HCT116 (cell line): ENCODE measurements around the gene TMEM89. TPM values are rescaled to one million over a fixed set of nuclear protein-coding genes. Genes with fewer than 3 reads are reported as not detected.

Source experiments
- ATAC-seq: fragments of 200-7000 bp; cut with Tn5 transposase; 2 replicates; pipeline ENCODE4 v1.9.1; 2020; ENCODE audit warnings: mild to moderate bottlenecking, moderate library complexity
- BruUV-seq: library from RNA; stranded (reverse); fragments of 400-500 nt; replicated peaks from 2 replicates; lab custom pipeline; 2021; lab: Mats Ljungman, UMichigan
- CTCF ChIA-PET: fragments of 300-600 bp; sonication (Branson Sonifier 250); formaldehyde crosslinking; loops from one replicate; lab custom pipeline; 2021; ENCODE audit warnings: antibody characterized with exemption; lab: Charles Lee
- POLR2A ChIA-PET: fragments of 300-600, 350-600 bp; sonication (Branson Sonifier 250); formaldehyde crosslinking; loops from one replicate; lab custom pipeline; 2021; ENCODE audit warnings: antibody characterized with exemption; lab: Charles Lee
- RAD21 ChIA-PET, 2 experiments: fragments of 300-600 bp; sonication (Branson Sonifier 250); formaldehyde crosslinking; loops; one replicate each; lab custom pipeline; 2023; ENCODE audit warnings: low total read pairs in 2 of 2; ENCODE audit not compliant: uncharacterized antibody in 2 of 2, unreplicated experiment in 2 of 2, low non-redundant PET in 1 of 2; lab: Charles Lee
- DNase-seq: peaks from one replicate; pipeline ENCODE4 v3.0.0-alpha.2; 2010; ENCODE audit warnings: low read depth, low spot score
- H2AFZ ChIP-seq: fragments of 200-600 bp; shearing (Covaris generic), sonication (generic); 2 replicates; pipeline ENCODE4 v1.6.1; 2017; ENCODE audit warnings: low read depth, mixed run types, mixed read lengths, antibody characterized with exemption, low read length; ENCODE audit not compliant: poor library complexity, severe bottlenecking
- H3K27ac ChIP-seq: 2 replicates; pipeline ENCODE4 v1.5.1; 2012; ENCODE audit warnings: low read depth, low read length
- H3K27me3 ChIP-seq: fragments of 200-600 bp; sonication (generic); 2 replicates; pipeline ENCODE4 v1.6.1; 2016; ENCODE audit warnings: mixed run types, low read length, mixed read lengths; ENCODE audit not compliant: insufficient read depth
- H3K36me3 ChIP-seq, 2 experiments: fragments of 200-500 bp in 1 of 2; fragments of 200-600 bp in 1 of 2; sonication (Bioruptor generic) in 1 of 2; sonication (generic) in 1 of 2; 2 replicates each; pipeline versions ENCODE4 v1.5.1 to v1.6.1; 2014 to 2016; ENCODE audit warnings: low read length in 2 of 2, inconsistent platforms in 1 of 2, mixed read lengths in 1 of 2, mixed run types in 1 of 2; ENCODE audit not compliant: insufficient read depth in 2 of 2, control insufficient read depth in 1 of 2
- H3K4me1 ChIP-seq, 2 experiments: fragments of 200-600 bp in 1 of 2; sonication (generic) in 1 of 2; 2 replicates each; pipeline versions ENCODE4 v1.5.1 to v1.6.1; 2012 to 2017; ENCODE audit warnings: low read length in 2 of 2, inconsistent platforms in 1 of 2, mild to moderate bottlenecking in 1 of 2, mixed read lengths in 1 of 2, mixed run types in 1 of 2, moderate library complexity in 1 of 2; ENCODE audit not compliant: insufficient read depth in 2 of 2, control insufficient read depth in 1 of 2
- H3K4me2 ChIP-seq: fragments of 200-600 bp; sonication (generic); 2 replicates; pipeline ENCODE4 v1.6.1; 2017; ENCODE audit warnings: mixed run types, low read length, mixed read lengths
- H3K4me3 ChIP-seq, 2 experiments: fragments of 200-600 bp in 1 of 2; sonication (generic) in 1 of 2; replicated peaks in 1 of 2; 2 replicates each; pipeline ENCODE4 v1.5.1; 2011 to 2016; ENCODE audit warnings: low read length in 2 of 2, control low read depth in 1 of 2, low read depth in 1 of 2, mild to moderate bottlenecking in 1 of 2, mixed read lengths in 1 of 2, mixed run types in 1 of 2
- H3K79me2 ChIP-seq: fragments of 200-600 bp; sonication (generic); 2 replicates; pipeline ENCODE4 v1.6.1; 2017; ENCODE audit warnings: mild to moderate bottlenecking, mixed run types, low read length, moderate library complexity, mixed read lengths; ENCODE audit not compliant: insufficient read depth
- H3K9ac ChIP-seq: fragments of 200-600 bp; sonication (generic); 2 replicates; pipeline ENCODE4 v1.6.1; 2016; ENCODE audit warnings: low read length, mixed read lengths
- H3K9me2 ChIP-seq: fragments of 200-600 bp; sonication (generic), shearing (Covaris generic); 2 replicates; pipeline ENCODE4 v1.6.1; 2017; ENCODE audit warnings: mixed run types, mild to moderate bottlenecking, moderate library complexity; ENCODE audit not compliant: insufficient read depth
- H3K9me3 ChIP-seq, 2 experiments: fragments of 200-500 bp in 1 of 2; fragments of 200-600 bp in 1 of 2; sonication (Bioruptor generic) in 1 of 2; sonication (generic) in 1 of 2; 2 replicates each; pipeline ENCODE4 v1.6.1; 2014 to 2017; ENCODE audit warnings: low read length in 2 of 2, mixed read lengths in 2 of 2, inconsistent platforms in 1 of 2, low read depth in 1 of 2, mild to moderate bottlenecking in 1 of 2, mixed run types in 1 of 2, moderate library complexity in 1 of 2; ENCODE audit not compliant: control insufficient read depth in 1 of 2, insufficient read depth in 1 of 2
- H4K20me1 ChIP-seq: fragments of 200-600 bp; sonication (generic), shearing (Covaris generic); 2 replicates; pipeline ENCODE4 v1.6.1; 2017; ENCODE audit warnings: mixed run types, mild to moderate bottlenecking, moderate library complexity; ENCODE audit not compliant: insufficient read depth
- CBX3 ChIP-seq: IDR thresholded peaks from 2 replicates; pipeline ENCODE4 v1.6.1; 2012; ENCODE audit warnings: low read depth
- CEBPB ChIP-seq: IDR thresholded peaks from 2 replicates; pipeline ENCODE4 v1.6.1; 2012; ENCODE audit warnings: low read depth
- EGR1 ChIP-seq: IDR thresholded peaks from 2 replicates; pipeline ENCODE4 v1.6.1; 2012; ENCODE audit warnings: low read depth
- ELF1 ChIP-seq: IDR thresholded peaks from 2 replicates; pipeline ENCODE4 v1.6.1; 2012; ENCODE audit warnings: low read depth, borderline replicate concordance
- EZH2 ChIP-seq: fragments of 200-600 bp; sonication (generic); IDR thresholded peaks from 2 replicates; pipeline ENCODE4 v1.6.1; 2017; ENCODE audit warnings: antibody characterized with exemption, mixed run types
- FOSL1 ChIP-seq: IDR thresholded peaks from 2 replicates; pipeline ENCODE4 v1.6.1; 2012; ENCODE audit warnings: low read depth
- JUND ChIP-seq: IDR thresholded peaks from 2 replicates; pipeline ENCODE4 v1.6.1; 2012
- POLR2A ChIP-seq: IDR thresholded peaks from 2 replicates; pipeline ENCODE4 v1.7.0; 2011; ENCODE audit warnings: borderline replicate concordance; ENCODE audit not compliant: insufficient read depth, insufficient read length; ENCODE audit errors: extremely low read depth
- POLR2AphosphoS5 ChIP-seq: IDR thresholded peaks from 2 replicates; pipeline ENCODE4 v1.6.1; 2011; ENCODE audit warnings: mild to moderate bottlenecking, low read depth, low read length, moderate library complexity
- SRF ChIP-seq: IDR thresholded peaks from 2 replicates; pipeline ENCODE4 v1.6.1; 2012; ENCODE audit warnings: low read depth
- YY1 ChIP-seq: IDR thresholded peaks from 2 replicates; pipeline ENCODE4 v1.6.1; 2011; ENCODE audit warnings: low read length, low read depth, moderate library complexity, mild to moderate bottlenecking; ENCODE audit not compliant: insufficient replicate concordance; ENCODE audit errors: extremely low read depth
- ZFX ChIP-seq: fragments of 450-650 bp; IDR thresholded peaks from 2 replicates; pipeline ENCODE4 v1.6.1; 2017
- ZNF274 ChIP-seq: fragments of 200-500 bp; sonication (Bioruptor generic); IDR thresholded peaks from 2 replicates; pipeline ENCODE4 v1.6.1; 2014; ENCODE audit warnings: mild to moderate bottlenecking, low read depth, low read length, inconsistent platforms
- intact Hi-C: fragments of 100-400 bp; cut with micrococcal nuclease; formaldehyde crosslinking; loops from 2 replicates; pipeline ENCODE4 v1.10.0; 2022
- total RNA-seq: library from RNA; stranded (reverse); gene quantifications from one replicate; pipeline ENCODE4 v1.2.1, GENCODE V29; 2021; ENCODE audit not compliant: unreplicated experiment
- TF ChIP-seq, protein P1 (sequence below): IDR thresholded peaks from 2 replicates; pipeline ENCODE4 v1.6.1; 2012; ENCODE audit warnings: low read depth
- TF ChIP-seq, protein P2 (sequence below), 3 experiments: fragments of 200-600 bp in 1 of 3; sonication (generic) in 1 of 3; IDR thresholded peaks in 2 of 3; conservative IDR thresholded peaks in 1 of 3; 2 replicates each; pipeline ENCODE4 v1.5.1; 2012 to 2017; ENCODE audit warnings: low read depth in 2 of 3, low read length in 2 of 3, antibody characterized with exemption in 1 of 3, borderline replicate concordance in 1 of 3, control low read depth in 1 of 3, mild to moderate bottlenecking in 1 of 3, mixed read lengths in 1 of 3, mixed run types in 1 of 3, moderate library complexity in 1 of 3; ENCODE audit not compliant: insufficient read depth in 1 of 3
- TF ChIP-seq, protein P3 (sequence below): IDR thresholded peaks from 2 replicates; pipeline ENCODE4 v1.6.1; 2012

TMEM89 gene
- total RNA-seq, 1 experiment from 2014 or later, result 0.49 TPM

DNA sequence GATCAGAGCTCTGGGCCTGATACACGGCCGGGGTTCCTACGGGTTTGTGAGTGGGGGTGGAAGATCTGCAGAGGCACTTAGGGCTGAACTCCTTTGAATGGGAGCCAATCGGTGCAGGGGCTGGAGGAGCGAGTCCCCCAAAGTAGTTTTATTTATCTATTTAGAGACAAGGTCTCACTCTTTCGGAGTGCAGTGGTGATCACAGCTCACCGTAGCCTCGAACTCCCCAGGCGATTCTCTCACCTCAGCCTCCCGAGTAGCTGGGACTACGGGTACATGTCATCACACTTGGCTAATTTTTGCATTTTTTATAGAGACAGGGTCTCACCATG lies 42.7 kb upstream of the TMEM89 start:
- no peak for ATAC-seq
- RAD21 ChIA-PET, result interaction anchor here in 1 of 2 experiments (0.7 kb wide), 1 partner anchor 228 kb away, joined by 3 read pairs; no protein-coding TSS in a partner anchor
- H3K27ac ChIP-seq, result peak overlapping the region; percentile 77
- H3K9me3 ChIP-seq, result peaks cover 0 to under 1% of the 10 kb centered on the region in 2 experiments; a peak in 1 of 4 replicates
- BruUV-seq, result no TSS peak
- no peaks in the 10 kb centered on the region for H3K9me2 ChIP-seq
- no peaks in the 10 kb centered on the region for H3K79me2 ChIP-seq
- peak overlapping the region; percentile 75; the same call in 1 of the 2 replicates for H3K9ac ChIP-seq
- no peaks in the 10 kb centered on the region for H4K20me1 ChIP-seq
- peak overlapping the region; percentile 76 for H3K4me2 ChIP-seq
- peaks cover 8 to 20% of the 10 kb centered on the region in 2 experiments for H3K4me1 ChIP-seq
- CTCF ChIA-PET, result interaction anchor here (1.0 to 2.2 kb wide), 4 partner anchors 12 to 264 kb away, joined by 4 to 8 read pairs (median 4); partner anchors contain the start of genes NCKIPSD and PFKFB4
- H3K27me3 ChIP-seq, result no peaks in the 10 kb centered on the region
- H3K36me3 ChIP-seq, result no peaks in the 10 kb centered on the region
- TF ChIP-seq POLR2A, result no peak
- TF ChIP-seq YY1, result no peak
- TF ChIP-seq CEBPB, result no peak
- TF ChIP-seq POLR2AphosphoS5, result no peak
- no peak for TF ChIP-seq EZH2
- TF ChIP-seq, protein P1, sequence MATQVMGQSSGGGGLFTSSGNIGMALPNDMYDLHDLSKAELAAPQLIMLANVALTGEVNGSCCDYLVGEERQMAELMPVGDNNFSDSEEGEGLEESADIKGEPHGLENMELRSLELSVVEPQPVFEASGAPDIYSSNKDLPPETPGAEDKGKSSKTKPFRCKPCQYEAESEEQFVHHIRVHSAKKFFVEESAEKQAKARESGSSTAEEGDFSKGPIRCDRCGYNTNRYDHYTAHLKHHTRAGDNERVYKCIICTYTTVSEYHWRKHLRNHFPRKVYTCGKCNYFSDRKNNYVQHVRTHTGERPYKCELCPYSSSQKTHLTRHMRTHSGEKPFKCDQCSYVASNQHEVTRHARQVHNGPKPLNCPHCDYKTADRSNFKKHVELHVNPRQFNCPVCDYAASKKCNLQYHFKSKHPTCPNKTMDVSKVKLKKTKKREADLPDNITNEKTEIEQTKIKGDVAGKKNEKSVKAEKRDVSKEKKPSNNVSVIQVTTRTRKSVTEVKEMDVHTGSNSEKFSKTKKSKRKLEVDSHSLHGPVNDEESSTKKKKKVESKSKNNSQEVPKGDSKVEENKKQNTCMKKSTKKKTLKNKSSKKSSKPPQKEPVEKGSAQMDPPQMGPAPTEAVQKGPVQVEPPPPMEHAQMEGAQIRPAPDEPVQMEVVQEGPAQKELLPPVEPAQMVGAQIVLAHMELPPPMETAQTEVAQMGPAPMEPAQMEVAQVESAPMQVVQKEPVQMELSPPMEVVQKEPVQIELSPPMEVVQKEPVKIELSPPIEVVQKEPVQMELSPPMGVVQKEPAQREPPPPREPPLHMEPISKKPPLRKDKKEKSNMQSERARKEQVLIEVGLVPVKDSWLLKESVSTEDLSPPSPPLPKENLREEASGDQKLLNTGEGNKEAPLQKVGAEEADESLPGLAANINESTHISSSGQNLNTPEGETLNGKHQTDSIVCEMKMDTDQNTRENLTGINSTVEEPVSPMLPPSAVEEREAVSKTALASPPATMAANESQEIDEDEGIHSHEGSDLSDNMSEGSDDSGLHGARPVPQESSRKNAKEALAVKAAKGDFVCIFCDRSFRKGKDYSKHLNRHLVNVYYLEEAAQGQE, result no peak
- no peak for TF ChIP-seq JUND
- no peak for TF ChIP-seq ZFX
- no peak for TF ChIP-seq EGR1
- no peak for TF ChIP-seq ELF1
- TF ChIP-seq, protein P2, sequence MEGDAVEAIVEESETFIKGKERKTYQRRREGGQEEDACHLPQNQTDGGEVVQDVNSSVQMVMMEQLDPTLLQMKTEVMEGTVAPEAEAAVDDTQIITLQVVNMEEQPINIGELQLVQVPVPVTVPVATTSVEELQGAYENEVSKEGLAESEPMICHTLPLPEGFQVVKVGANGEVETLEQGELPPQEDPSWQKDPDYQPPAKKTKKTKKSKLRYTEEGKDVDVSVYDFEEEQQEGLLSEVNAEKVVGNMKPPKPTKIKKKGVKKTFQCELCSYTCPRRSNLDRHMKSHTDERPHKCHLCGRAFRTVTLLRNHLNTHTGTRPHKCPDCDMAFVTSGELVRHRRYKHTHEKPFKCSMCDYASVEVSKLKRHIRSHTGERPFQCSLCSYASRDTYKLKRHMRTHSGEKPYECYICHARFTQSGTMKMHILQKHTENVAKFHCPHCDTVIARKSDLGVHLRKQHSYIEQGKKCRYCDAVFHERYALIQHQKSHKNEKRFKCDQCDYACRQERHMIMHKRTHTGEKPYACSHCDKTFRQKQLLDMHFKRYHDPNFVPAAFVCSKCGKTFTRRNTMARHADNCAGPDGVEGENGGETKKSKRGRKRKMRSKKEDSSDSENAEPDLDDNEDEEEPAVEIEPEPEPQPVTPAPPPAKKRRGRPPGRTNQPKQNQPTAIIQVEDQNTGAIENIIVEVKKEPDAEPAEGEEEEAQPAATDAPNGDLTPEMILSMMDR (IDR thresholded peaks at IDR 0.05 in 2 of 3, conservative IDR thresholded peaks at IDR 0.05 in 1 of 3; ENCODE audit: borderline replicate concordance in 1 of 3, insufficient read depth in 1 of 3, low read depth in 2 of 3, low read length in 2 of 3), result no peak
- no peak for TF ChIP-seq SRF
- TF ChIP-seq CBX3, result no peak
- no peak for TF ChIP-seq ZNF274
- TF ChIP-seq FOSL1, result no peak
- TF ChIP-seq, protein P3, sequence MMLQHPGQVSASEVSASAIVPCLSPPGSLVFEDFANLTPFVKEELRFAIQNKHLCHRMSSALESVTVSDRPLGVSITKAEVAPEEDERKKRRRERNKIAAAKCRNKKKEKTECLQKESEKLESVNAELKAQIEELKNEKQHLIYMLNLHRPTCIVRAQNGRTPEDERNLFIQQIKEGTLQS, result no peak
- TF ChIP-seq, all 23 proteins: peak for 0
- POLR2A ChIA-PET, result interaction anchor here (0.9 to 2.6 kb wide), 6 partner anchors 10 to 357 kb away, joined by 3 to 15 read pairs (median 4); partner anchors contain the start of genes NCKIPSD and SLC26A6
- intact Hi-C loops, result loop anchor here (10.0 kb wide), 1 partner anchor 109 kb away; the partner anchor contains the start of gene PFKFB4
- no peak overlapping the region for H2AFZ ChIP-seq
- no peak for DNase-seq
- peak overlapping the region; percentile 55 to 56; a peak in 1 of 4 replicates for H3K4me3 ChIP-seq
